IMR-90 (cell line): ENCODE data around the gene RPN2. TPM values are rescaled to one million over a fixed set of nuclear protein-coding genes. Genes with fewer than 3 reads are reported as not detected.

Source experiments
- ATAC-seq: fragments of 200-7000 bp; cut with Tn5 transposase; 2 replicates; pipeline ENCODE4 v1.9.1; 2020; ENCODE audit warnings: low read depth, mild to moderate bottlenecking, moderate library complexity
- BruUV-seq: library from RNA; stranded (reverse); fragments of 400-500 nt; replicated peaks from 2 replicates; lab custom pipeline; 2021; lab: Mats Ljungman, UMichigan
- CTCF ChIA-PET: fragments of 300-600 bp; formaldehyde crosslinking; extraction: SDS; loops from one replicate; lab custom pipeline; 2021; ENCODE audit warnings: antibody characterized with exemption; lab: Yijun Ruan, JAX
- POLR2A ChIA-PET: fragments of 300-600 bp; sonication (Branson Sonifier 250); formaldehyde crosslinking; loops from one replicate; lab custom pipeline; 2022; ENCODE audit warnings: antibody characterized with exemption; ENCODE audit not compliant: unreplicated experiment; lab: Charles Lee
- DNase-seq: peaks from one replicate; pipeline ENCODE4 v3.0.0; 2013
- H2AFZ ChIP-seq: replicated peaks from 2 replicates; pipeline ENCODE3; 2013; ENCODE audit warnings: low read length, mild to moderate bottlenecking; ENCODE audit not compliant: poor library complexity
- H2AK5ac ChIP-seq: 2 replicates; pipeline ENCODE4 v1.6.1; 2013; ENCODE audit warnings: low read depth, low read length, inconsistent platforms
- H2AK9ac ChIP-seq: replicated peaks from 2 replicates; pipeline ENCODE3; 2013; ENCODE audit warnings: mild to moderate bottlenecking, low read depth, low read length, moderate library complexity; ENCODE audit not compliant: poor library complexity
- H2BK120ac ChIP-seq: 2 replicates; pipeline ENCODE4 v1.6.1; 2013; ENCODE audit warnings: low read depth, low read length, inconsistent platforms
- H2BK15ac ChIP-seq: 3 replicates; pipeline ENCODE4 v1.6.1; 2013; ENCODE audit warnings: low read depth, low read length, inconsistent platforms
- H2BK20ac ChIP-seq: 2 replicates; pipeline ENCODE4 v1.6.1; 2013; ENCODE audit warnings: low read depth, mild to moderate bottlenecking, inconsistent platforms, low read length, moderate library complexity
- H2BK5ac ChIP-seq: 2 replicates; pipeline ENCODE4 v1.6.1; 2013; ENCODE audit warnings: mild to moderate bottlenecking, low read depth, low read length, inconsistent platforms; ENCODE audit not compliant: poor library complexity, severe bottlenecking
- H3K14ac ChIP-seq: replicated peaks from 2 replicates; pipeline ENCODE4 v1.6.1; 2013; ENCODE audit warnings: low read depth, low read length, inconsistent platforms
- H3K18ac ChIP-seq: 2 replicates; pipeline ENCODE4 v1.6.1; 2013; ENCODE audit warnings: low read depth, low read length, control low read depth
- H3K23ac ChIP-seq: 2 replicates; pipeline ENCODE4 v1.6.1; 2013; ENCODE audit warnings: low read depth, low read length, inconsistent platforms
- H3K27ac ChIP-seq: 2 replicates; pipeline ENCODE4 v1.5.1; 2013; ENCODE audit warnings: mild to moderate bottlenecking, control low read depth, low read length; ENCODE audit not compliant: insufficient read depth
- H3K27me3 ChIP-seq: 2 replicates; pipeline ENCODE4 v1.6.1; 2013; ENCODE audit warnings: low read length; ENCODE audit not compliant: control insufficient read depth, insufficient read depth
- H3K36me3 ChIP-seq: 2 replicates; pipeline ENCODE4 v1.6.1; 2013; ENCODE audit warnings: low read length, mixed read lengths; ENCODE audit not compliant: control insufficient read depth, insufficient read depth
- H3K4ac ChIP-seq: 2 replicates; pipeline ENCODE4 v1.6.1; 2013; ENCODE audit warnings: low read depth, low read length, inconsistent platforms
- H3K4me1 ChIP-seq: 2 replicates; pipeline ENCODE4 v1.6.1; 2013; ENCODE audit warnings: low read length, mixed read lengths; ENCODE audit not compliant: control insufficient read depth, insufficient read depth
- H3K4me2 ChIP-seq: 2 replicates; pipeline ENCODE4 v1.6.1; 2013; ENCODE audit warnings: low read depth, mild to moderate bottlenecking, control low read depth, low read length, moderate library complexity
- H3K4me3 ChIP-seq: 2 replicates; pipeline ENCODE4 v1.5.1; 2013; ENCODE audit warnings: low read depth, mild to moderate bottlenecking, control low read depth, low read length, moderate library complexity; ENCODE audit not compliant: insufficient read depth
- H3K56ac ChIP-seq: 2 replicates; pipeline ENCODE4 v1.6.1; 2013; ENCODE audit warnings: low read length, inconsistent platforms; ENCODE audit not compliant: insufficient read depth; ENCODE audit errors: extremely low read depth
- H3K79me1 ChIP-seq, 2 experiments: 2 replicates each; pipeline ENCODE4 v1.6.1; 2013; ENCODE audit warnings: low read length in 2 of 2, inconsistent platforms in 1 of 2, low read depth in 1 of 2
- H3K9ac ChIP-seq: 2 replicates; pipeline ENCODE4 v1.6.1; 2013; ENCODE audit warnings: low read depth, low read length, control low read depth
- H3K9me1 ChIP-seq: 2 replicates; pipeline ENCODE4 v1.6.1; 2013; ENCODE audit warnings: low read length, inconsistent platforms; ENCODE audit not compliant: insufficient read depth
- H3K9me3 ChIP-seq: 2 replicates; pipeline ENCODE4 v1.6.1; 2013; ENCODE audit warnings: low read length; ENCODE audit not compliant: control insufficient read depth, insufficient read depth
- H4K20me1 ChIP-seq: 2 replicates; pipeline ENCODE4 v1.6.1; 2013; ENCODE audit warnings: low read length, inconsistent platforms; ENCODE audit not compliant: insufficient read depth
- H4K5ac ChIP-seq: 2 replicates; pipeline ENCODE4 v1.6.1; 2013; ENCODE audit warnings: mild to moderate bottlenecking, low read depth, low read length, control low read depth
- H4K8ac ChIP-seq, 2 experiments: 2 replicates each; pipeline ENCODE4 v1.6.1; 2013; ENCODE audit warnings: low read depth in 2 of 2, low read length in 2 of 2, control low read depth in 1 of 2, inconsistent platforms in 1 of 2
- H4K91ac ChIP-seq: 2 replicates; pipeline ENCODE4 v1.6.1; 2013; ENCODE audit warnings: low read depth, low read length, inconsistent platforms; ENCODE audit not compliant: insufficient read depth
- BHLHE40 ChIP-seq: fragments of 150-350 bp; IDR thresholded peaks from 2 replicates; pipeline ENCODE4 v1.6.1; 2016; ENCODE audit warnings: mild to moderate bottlenecking, low read depth, low read length
- CEBPB ChIP-seq: IDR thresholded peaks from 2 replicates; pipeline ENCODE4 v1.6.1; 2012; ENCODE audit warnings: low read depth, low read length, improper control_type of control experiment
- CHD1 ChIP-seq: IDR thresholded peaks from 2 replicates; pipeline ENCODE4 v1.6.1; 2012; ENCODE audit warnings: low read depth, low read length, improper control_type of control experiment
- CTCF ChIP-seq: conservative IDR thresholded peaks from 2 replicates; pipeline ENCODE4 v1.5.1; 2012; ENCODE audit warnings: mild to moderate bottlenecking, low read depth, low read length, improper control_type of control experiment
- FOS ChIP-seq: fragments of 150-350 bp; IDR thresholded peaks from 2 replicates; pipeline ENCODE4 v1.6.1; 2016; ENCODE audit warnings: low read depth, low read length
- MAFK ChIP-seq: IDR thresholded peaks from 2 replicates; pipeline ENCODE4 v1.6.1; 2012; ENCODE audit warnings: low read depth, low read length, improper control_type of control experiment
- MAZ ChIP-seq: IDR thresholded peaks from 2 replicates; pipeline ENCODE4 v1.6.1; 2012; ENCODE audit warnings: low read depth, mild to moderate bottlenecking, low read length, improper control_type of control experiment, moderate library complexity, borderline replicate concordance
- MXI1 ChIP-seq: IDR thresholded peaks from 2 replicates; pipeline ENCODE4 v1.6.1; 2012; ENCODE audit warnings: low read depth, mild to moderate bottlenecking, low read length, moderate library complexity, borderline replicate concordance
- NFE2L2 ChIP-seq: fragments of 150-350 bp; IDR thresholded peaks from 2 replicates; pipeline ENCODE4 v1.6.1; 2016; ENCODE audit warnings: low read depth, mild to moderate bottlenecking, low read length
- POLR2A ChIP-seq: IDR thresholded peaks from 2 replicates; pipeline ENCODE4 v1.6.1; 2012; ENCODE audit warnings: mild to moderate bottlenecking, low read depth, low read length
- RAD21 ChIP-seq: IDR thresholded peaks from 2 replicates; pipeline ENCODE4 v1.6.1; 2012; ENCODE audit warnings: low read length, improper control_type of control experiment
- RCOR1 ChIP-seq: IDR thresholded peaks from 2 replicates; pipeline ENCODE4 v1.6.1; 2012; ENCODE audit warnings: mild to moderate bottlenecking, low read length, improper control_type of control experiment; ENCODE audit not compliant: insufficient replicate concordance
- RFX5 ChIP-seq: IDR thresholded peaks from 2 replicates; pipeline ENCODE4 v1.8.0; 2012; ENCODE audit warnings: low read depth, mild to moderate bottlenecking, low read length, moderate library complexity
- SMC3 ChIP-seq: fragments of 150-350 bp; IDR thresholded peaks from 2 replicates; pipeline ENCODE4 v1.6.1; 2016; ENCODE audit warnings: low read depth, mild to moderate bottlenecking, antibody characterized with exemption, low read length, moderate library complexity
- USF2 ChIP-seq: fragments of 150-350 bp; IDR thresholded peaks from 2 replicates; pipeline ENCODE4 v1.6.1; 2017; ENCODE audit warnings: mild to moderate bottlenecking, antibody characterized with exemption, low read length, low read depth
- WGBS, 2 experiments: methylation state at CpG; one replicate each; pipeline versions ENCODE4 v1.1.5 to v1.1.7; 2013; ENCODE audit warnings: missing lambda C conversion rate in 2 of 2; ENCODE audit not compliant: insufficient read length in 1 of 2; ENCODE audit errors: extremely low coverage in 2 of 2; 5-methylcytosine and 5-hydroxymethylcytosine counted together
- dilution Hi-C: fragments of 300-500 bp; cut with HindIII; formaldehyde crosslinking; loops from one replicate; pipeline ENCODE4 v1.14.3; 2018; ENCODE audit warnings: low sequenced_read_pairs; ENCODE audit not compliant: unreplicated experiment
- in situ Hi-C: fragments of 300-500 bp; cut with MboI; formaldehyde crosslinking; loops from 3 replicates; pipeline ENCODE4 v1.14.3; 2019; ENCODE audit warnings: low sequenced_read_pairs, inconsistent platforms, mixed read lengths
- intact Hi-C: fragments of 100-400 bp; cut with micrococcal nuclease; formaldehyde crosslinking; loops from 2 replicates; pipeline ENCODE4 v1.10.0; 2022
- polyA plus RNA-seq, 3 experiments: library from polyadenylated mRNA; depleted of rRNA; stranded (reverse); fragments of >200 nt; gene quantifications; 2 replicates each; pipeline ENCODE4 v1.2.3, GENCODE V29; 2012; ENCODE audit warnings: low replicate concordance in 1 of 3
- total RNA-seq: library from RNA; depleted of rRNA; stranded (reverse); fragments of >200 nt; gene quantifications from 2 replicates; pipeline ENCODE4 v1.2.3, GENCODE V29; 2012
- TF ChIP-seq, protein P1 (sequence below): fragments of 150-350 bp; IDR thresholded peaks from 2 replicates; pipeline ENCODE4 v1.6.1; 2016; ENCODE audit warnings: low read depth, mild to moderate bottlenecking, low read length, moderate library complexity, borderline replicate concordance

The RPN2 gene
- total and polyA plus RNA-seq, 2 of the 4 experiments (the other 2 are of a cell fraction) = 305 to 481 TPM

DNA sequence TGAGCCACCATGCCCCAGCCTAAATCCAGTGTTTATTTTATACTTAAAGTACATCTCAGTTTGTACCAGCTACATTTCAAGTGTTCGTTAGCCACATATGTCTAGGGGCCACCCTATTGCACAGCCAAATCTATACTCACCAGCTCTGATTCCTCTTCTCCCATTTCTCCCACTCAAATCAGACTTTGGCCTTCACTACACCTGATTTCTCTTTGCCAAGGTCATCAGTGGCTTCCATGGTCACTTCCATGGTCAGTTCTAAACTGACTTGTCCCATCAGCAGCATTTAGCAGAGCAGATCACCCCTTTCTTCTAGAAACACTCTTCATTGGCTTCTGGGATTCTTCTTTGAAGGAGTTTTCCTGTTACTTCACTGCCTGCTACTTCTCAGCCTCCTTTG lies 68.4 kb downstream of the RPN2 start:
- dilution Hi-C loops (no loop called here), in situ Hi-C loops (no loop called here), intact Hi-C loops (no loop called here)
- 86% methylated on average over 1 of the region's 1 CpG; no CpG with 5 or more reads in 1 of the 2 experiments for WGBS, 2 experiments
- Histone ChIP-seq H2AK9ac (no peak overlapping the region), H3K14ac (no peak overlapping the region), H3K36me3 (peaks cover 12% of the 10 kb centered on the region), H3K23ac (no peak overlapping the region; the same call in 1 of the 2 replicates), H2BK120ac (no peak overlapping the region), H3K9me3 (no peaks in the 10 kb centered on the region), H2BK20ac (no peak overlapping the region), H2BK15ac (no peak overlapping the region), H3K56ac (no peak overlapping the region), H3K27me3 (peaks cover 3% of the 10 kb centered on the region; the same call in 1 of the 2 replicates), H3K9me1 (no peaks in the 10 kb centered on the region; the same call in 1 of the 2 replicates), H4K91ac (no peak overlapping the region), H4K8ac (no peak overlapping the region), H3K9ac (no peak overlapping the region), H4K20me1 (no peaks in the 10 kb centered on the region), H3K4me1 (peaks cover 1% of the 10 kb centered on the region; the same call in 1 of the 2 replicates), H3K18ac (no peak overlapping the region), H3K4ac (no peak overlapping the region), H2AK5ac (no peak overlapping the region), H2BK5ac (no peak overlapping the region), H4K5ac (no peak overlapping the region), H3K4me2 (no peak overlapping the region), H2AFZ (no peak overlapping the region), H3K27ac (no peak overlapping the region), H3K79me1 (no peaks in the 10 kb centered on the region), H3K4me3 (no peak overlapping the region)
- ChIA-PET CTCF (interaction anchor here (1.0 kb wide), 1 partner anchor 28 kb away, joined by 5 read pairs; no protein-coding TSS in a partner anchor), POLR2A (no interaction called here)
- TF ChIP-seq MAZ (no peak), RAD21 (no peak), BHLHE40 (no peak), CTCF (no peak), POLR2A (no peak), SMC3 (no peak), RFX5 (no peak), MXI1 (no peak), NFE2L2 (no peak), RCOR1 (no peak), USF2 (no peak), CEBPB (no peak), CHD1 (no peak), FOS (no peak), MAFK (no peak)
- TF ChIP-seq, protein P1, sequence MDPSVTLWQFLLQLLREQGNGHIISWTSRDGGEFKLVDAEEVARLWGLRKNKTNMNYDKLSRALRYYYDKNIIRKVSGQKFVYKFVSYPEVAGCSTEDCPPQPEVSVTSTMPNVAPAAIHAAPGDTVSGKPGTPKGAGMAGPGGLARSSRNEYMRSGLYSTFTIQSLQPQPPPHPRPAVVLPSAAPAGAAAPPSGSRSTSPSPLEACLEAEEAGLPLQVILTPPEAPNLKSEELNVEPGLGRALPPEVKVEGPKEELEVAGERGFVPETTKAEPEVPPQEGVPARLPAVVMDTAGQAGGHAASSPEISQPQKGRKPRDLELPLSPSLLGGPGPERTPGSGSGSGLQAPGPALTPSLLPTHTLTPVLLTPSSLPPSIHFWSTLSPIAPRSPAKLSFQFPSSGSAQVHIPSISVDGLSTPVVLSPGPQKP = no peak
- BruUV-seq = no TSS peak
- ATAC-seq (peak; percentile 36), DNase-seq (no peak)
